HG02973 (cell line): ENCODE measurements around the gene PCK1.

Experiments
- ATAC-seq: cut with Tn5 transposase; IDR thresholded peaks from one replicate; pipeline ENCODE4 v1.9.1; 2021; ENCODE audit warnings: moderate library complexity; ENCODE audit not compliant: unreplicated experiment

PCK1 gene

DNA sequence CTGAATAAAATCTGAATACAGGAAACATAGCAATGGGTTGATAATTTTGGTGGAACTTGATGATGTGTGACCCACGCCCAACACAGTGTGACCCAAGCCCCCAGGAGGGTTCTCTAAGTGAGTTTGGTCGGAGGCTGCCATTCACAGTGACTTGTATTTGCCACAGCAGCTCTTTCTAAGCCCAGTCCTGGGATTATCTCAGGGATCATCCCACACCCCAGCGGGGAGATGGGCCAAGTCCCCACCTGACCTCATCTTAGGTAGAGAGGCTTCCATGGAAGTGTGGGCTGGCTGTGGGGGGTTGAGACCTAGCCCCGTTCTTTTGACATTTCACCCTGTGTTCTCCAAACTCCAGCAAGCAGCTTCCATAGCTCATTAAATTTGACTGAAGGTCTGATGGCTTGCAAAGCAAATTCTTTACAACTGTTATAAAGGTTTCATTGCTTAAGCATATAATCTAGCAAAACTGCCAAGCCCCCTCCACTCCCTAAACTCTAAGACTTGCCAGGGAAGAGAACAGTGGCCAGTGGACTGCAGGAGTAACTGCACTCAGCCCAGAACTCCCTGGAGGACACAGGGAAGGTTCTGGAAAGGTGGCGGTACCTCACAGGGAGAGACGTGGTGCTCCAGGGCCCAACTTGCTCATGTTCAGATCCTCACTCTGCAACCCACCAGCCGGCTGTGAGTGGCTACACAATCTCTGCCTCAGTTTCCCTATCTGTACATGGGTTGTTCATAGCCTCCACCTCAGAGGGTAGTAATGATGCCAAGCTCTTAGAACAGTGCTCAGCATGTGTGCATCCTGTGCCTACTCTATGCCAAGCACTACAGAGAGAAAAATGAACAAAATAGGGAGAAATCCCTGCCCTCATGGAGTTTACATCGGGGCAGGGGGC is 1.0 kb upstream of the PCK1 start:
- ATAC-seq, result no peak

DNA sequence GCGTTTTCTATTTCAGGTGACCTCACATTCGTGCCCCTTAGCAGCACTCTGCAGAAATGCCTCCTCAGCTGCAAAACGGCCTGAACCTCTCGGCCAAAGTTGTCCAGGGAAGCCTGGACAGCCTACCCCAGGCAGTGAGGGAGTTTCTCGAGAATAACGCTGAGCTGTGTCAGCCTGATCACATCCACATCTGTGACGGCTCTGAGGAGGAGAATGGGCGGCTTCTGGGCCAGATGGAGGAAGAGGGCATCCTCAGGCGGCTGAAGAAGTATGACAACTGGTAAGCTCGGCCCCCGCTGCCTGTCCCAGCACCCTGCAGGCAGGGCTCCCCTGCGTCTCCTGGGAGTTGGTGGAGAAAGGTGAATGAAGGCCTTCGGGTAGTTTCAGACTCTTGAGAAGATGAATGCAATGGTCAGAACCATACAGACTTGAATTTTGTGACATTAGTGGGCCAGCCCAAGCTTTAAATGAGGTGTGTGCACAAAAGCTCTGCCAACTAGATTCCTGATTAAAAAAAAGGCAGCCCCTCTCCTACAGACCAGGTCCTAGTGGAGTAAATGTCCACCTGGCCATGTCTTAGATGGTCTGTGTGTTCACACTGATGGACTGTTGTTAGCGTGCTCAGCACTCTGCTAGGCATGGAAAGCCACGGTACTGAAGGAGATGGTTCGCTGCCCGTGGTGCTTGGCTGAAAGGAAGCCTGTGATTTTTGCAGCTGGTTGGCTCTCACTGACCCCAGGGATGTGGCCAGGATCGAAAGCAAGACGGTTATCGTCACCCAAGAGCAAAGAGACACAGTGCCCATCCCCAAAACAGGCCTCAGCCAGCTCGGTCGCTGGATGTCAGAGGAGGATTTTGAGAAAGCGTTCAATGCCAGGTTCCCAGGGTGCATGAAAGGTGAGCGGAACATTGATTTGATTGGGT is 708 bp downstream of the PCK1 start:
- ATAC-seq, result no peak

DNA sequence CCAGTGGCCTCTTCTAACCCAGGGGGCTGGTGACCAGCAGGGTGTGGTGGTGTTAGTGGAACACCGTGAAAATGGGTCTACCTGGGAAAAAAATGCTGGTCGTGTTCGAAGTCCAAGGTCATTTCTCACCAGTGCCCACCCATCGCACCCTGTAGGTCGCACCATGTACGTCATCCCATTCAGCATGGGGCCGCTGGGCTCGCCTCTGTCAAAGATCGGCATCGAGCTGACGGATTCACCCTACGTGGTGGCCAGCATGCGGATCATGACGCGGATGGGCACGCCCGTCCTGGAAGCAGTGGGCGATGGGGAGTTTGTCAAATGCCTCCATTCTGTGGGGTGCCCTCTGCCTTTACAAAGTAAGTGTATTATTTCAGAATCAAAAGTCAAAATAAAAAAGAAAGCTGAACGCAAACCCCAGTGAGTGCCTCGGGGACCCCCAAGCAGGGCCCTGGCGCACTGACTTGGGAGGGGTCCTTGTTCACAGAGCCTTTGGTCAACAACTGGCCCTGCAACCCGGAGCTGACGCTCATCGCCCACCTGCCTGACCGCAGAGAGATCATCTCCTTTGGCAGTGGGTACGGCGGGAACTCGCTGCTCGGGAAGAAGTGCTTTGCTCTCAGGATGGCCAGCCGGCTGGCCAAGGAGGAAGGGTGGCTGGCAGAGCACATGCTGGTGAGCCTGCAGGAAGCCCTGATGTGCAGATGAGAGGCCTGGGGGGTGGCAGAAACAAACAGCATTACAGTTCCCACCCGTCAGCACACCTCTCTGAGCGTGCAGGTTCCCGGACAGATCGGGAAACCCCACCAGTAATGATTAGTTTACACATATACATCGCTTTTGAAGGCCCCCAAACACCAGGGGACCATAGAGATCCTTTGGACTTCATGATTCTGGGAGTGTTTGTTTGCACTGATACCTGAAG is 1.9 kb downstream of the PCK1 start:
- ATAC-seq, result no peak

DNA sequence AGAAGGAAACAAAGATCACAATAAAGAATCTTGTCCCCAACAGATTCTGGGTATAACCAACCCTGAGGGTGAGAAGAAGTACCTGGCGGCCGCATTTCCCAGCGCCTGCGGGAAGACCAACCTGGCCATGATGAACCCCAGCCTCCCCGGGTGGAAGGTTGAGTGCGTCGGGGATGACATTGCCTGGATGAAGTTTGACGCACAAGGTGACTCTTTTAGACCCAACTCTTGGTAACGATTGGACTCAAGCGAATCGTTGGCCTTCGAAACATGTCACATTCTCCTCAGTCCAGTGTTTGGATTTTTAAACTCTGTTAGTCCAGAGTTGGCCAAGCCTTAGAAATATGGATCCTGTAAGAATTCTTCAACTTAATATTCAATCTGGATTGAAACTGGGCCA is 2.6 kb downstream of the PCK1 start:
- no peak for ATAC-seq

DNA sequence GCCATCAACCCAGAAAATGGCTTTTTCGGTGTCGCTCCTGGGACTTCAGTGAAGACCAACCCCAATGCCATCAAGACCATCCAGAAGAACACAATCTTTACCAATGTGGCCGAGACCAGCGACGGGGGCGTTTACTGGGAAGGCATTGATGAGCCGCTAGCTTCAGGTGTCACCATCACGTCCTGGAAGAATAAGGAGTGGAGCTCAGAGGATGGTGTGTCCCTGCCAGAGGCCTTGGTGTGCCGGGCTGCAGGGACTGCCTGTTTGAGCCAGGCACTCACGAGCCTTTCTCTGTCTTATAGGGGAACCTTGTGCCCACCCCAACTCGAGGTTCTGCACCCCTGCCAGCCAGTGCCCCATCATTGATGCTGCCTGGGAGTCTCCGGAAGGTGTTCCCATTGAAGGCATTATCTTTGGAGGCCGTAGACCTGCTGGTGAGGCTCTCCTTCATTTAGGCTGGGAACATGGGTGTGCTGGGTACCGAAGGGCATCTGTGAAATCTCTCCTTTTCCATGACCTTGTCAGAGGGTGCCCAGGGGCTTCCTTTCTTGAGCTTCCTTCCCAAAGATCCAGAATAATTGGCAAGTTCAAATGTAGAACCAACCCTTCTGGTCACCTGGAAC is 3.4 kb downstream of the PCK1 start:
- ATAC-seq, result no peak

DNA sequence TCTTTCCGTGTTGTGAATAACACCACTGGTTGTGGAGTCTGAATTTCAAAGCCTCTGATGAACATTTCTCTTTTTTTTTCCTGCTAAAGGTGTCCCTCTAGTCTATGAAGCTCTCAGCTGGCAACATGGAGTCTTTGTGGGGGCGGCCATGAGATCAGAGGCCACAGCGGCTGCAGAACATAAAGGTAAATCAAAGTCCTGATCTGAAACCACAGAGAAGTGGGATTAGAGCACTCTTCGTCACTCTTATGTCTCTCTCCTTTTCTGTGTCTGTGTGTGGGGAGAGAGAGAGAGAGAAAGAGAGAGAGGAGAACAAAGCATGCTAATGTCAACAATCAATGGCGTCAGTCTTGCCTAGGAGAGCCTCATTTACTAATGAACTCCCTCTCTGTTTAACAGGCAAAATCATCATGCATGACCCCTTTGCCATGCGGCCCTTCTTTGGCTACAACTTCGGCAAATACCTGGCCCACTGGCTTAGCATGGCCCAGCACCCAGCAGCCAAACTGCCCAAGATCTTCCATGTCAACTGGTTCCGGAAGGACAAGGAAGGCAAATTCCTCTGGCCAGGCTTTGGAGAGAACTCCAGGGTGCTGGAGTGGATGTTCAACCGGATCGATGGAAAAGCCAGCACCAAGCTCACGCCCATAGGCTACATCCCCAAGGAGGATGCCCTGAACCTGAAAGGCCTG is 4.2 kb downstream of the PCK1 start:
- ATAC-seq, result no peak

DNA sequence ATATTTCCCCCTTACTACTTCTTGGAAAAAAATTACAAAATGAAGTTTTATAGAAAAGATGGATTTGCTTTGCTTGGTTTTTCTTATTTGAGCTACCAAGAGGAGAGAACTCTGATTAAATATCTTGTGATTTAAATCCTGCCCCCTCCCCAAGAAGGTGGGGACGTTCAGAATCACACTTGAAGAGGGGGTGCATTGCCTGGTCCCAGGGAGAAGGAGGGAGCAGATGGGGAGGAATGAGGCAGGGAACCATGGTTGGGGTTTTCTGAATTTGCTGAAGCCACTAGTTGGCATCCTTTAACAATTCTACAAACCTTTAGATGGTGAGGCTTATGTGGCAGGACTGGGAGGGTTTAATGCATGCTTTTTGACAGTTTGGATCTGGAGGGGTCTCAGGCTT is 5.5 kb downstream of the PCK1 start:
- ATAC-seq, result no peak

DNA sequence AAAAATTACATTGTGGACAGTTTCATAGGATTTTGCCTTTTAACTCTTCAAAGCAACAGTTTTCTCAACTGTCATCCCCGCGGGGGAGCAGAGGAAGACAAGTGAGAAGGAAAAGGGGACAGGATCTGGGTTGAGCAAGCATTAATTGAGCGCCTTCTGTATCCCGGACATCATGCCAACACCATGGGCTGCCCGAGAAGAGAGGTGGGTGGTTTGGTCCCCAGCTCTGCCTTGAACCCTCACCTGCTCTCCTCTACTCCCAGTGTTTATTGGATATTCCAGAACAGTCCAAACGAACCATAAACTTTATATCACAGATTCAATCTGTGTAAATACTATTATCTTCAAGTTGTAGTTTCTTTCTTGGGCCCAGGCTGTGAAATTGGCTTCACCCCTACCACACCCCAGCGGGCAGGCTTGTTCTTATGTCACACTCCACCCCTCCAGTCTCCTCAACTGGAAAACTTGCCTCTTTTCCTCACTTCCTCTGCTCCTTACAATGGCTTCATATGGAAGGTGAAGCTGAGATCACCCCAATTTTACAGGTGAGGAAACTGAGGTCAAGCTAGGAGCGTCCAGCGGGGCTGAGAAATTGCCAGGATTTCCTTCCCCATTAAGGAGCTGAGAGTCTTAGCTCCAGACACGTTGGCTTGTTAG is 6.0 kb downstream of the PCK1 start:
- ATAC-seq, result no peak

DNA sequence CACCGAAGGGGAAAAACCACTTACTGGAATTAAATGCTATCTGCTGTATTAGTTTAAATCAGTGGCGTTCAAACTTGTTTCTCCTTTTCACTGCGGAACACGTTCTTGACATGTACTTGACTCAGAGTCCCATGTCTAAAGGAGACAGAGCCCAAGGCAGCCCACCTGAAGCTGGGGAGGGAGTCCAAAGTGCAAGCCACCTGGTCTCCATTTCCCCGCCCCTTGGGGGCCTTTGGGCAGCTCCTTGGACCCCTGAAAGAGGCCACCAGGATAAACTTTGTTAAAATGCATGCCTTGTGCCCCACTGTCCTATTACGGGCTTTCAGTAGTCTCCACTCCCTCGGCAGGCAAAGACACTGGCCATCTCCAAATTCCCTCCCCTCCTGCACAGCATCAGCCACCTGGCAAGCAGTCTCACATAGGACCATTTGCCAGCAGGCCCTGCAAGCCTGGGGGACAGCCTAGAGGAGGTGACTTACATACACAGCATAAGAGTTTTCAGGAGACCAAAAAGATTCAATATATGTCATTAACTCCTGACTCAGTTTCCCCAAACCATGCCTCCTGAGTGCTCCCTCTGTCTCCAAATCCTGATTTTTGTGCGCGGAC is 6.7 kb downstream of the PCK1 start:
- ATAC-seq, result no peak

DNA sequence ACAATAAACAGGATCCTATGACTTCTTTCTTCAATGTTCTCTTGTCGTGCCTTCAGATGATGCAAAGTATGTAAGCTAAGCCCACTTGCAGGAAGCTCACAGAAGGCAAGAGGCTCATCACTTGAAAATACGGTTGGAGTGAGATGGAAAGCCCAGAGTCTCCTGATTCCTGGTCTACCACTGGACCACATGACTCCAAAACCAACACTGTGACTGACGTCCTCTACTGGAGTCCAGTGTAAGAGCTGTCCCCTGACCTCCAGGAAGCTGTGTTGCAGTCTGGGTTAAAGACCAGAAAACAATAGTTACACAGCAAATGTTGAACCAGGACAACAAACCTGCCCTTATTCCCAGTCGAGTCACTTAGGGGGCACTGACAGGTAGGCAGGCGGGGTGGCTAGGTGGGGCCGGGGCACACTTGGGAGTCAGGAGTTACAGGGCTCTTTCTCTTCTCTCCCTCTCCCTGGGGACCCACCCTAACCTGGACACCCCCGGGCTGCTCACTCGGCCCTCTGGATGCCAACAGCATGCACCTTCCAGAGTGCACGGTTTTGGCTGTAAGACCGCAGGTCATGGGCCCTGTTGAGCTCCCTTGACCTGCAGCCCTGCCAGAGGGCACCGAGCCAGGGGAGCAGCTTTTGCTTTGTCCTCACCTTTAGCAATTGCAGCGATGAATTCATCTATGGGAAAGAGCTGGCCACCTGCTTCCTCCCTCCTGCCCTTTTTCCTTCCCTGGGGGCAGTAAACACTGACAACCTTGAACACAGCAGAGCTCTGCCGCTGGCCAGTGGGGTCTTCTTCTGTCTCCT is 7.4 kb downstream of the PCK1 start:
- ATAC-seq, result no peak

DNA sequence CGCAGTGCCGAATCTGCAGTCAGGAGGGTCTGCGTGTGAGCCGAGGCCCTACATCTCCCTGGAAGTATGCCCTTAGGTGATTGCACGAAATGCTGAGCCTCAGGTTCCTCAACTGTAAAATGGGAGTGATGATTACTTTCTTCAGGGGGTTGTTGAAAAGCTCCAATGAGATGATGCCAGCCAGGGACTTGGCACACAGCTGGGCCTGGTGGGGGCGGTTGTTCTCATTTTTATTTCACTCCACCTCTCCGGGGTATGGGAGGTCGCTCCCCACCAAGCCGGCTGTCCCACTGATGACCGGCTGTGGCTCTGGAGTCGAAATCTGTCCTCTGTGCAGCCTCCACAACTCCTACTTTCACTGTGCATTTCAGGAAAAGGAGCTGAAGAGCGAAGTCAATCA is 8.1 kb downstream of the PCK1 start:
- ATAC-seq, result no peak

DNA sequence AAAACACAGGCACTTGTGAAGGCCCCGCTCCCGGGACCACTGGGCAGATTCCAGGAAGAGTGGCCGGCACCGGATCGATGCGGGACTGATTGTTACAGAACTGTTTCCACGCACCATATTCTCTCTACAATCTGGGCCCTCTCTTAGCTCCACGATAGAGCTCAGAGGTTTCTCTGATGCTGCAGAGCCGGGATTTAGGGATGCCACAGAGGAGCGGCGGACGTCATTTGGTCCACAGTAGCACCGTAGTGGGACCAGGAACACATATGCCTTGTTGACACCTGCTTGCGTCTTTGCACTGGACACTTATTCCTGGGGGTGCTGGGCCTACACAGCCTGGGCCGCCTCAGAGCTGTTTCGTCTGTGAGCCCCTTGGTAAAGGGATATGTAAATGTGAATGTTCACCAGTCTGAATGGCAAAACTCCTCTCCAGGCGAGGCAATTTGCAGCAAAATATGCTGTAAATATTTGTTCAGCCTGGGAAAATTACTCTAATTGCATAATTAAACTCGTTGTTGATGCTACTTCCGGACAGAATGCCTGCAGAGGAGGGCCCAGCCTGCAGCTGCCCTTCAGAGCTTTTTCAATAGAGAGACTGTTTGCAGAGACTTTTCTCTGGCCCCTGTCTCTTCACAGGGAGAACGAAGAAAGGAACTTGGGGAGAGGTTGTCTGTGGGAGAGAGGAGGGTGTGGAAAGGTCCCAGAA is 9.4 kb downstream of the PCK1 start:
- no peak for ATAC-seq

DNA sequence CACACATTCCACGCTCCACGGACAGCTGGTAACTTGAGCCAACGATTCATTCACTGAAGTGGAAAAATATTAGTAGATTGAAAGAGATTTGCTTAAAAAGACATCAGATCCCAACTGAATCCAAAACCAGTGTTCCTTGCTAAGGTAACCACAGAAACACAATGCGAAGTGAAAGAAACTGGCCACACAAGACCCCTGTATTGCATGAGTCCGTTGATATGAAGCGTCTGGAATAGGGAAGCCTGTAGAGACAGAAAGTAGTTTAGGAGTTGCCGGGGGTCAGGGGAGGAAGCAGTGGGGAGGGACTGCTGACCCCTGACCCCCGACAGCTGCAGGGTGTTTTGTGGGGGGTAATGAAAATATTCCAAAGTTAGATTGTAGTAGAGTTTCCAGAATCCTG is 10.0 kb downstream of the PCK1 start:
- no peak for ATAC-seq

DNA sequence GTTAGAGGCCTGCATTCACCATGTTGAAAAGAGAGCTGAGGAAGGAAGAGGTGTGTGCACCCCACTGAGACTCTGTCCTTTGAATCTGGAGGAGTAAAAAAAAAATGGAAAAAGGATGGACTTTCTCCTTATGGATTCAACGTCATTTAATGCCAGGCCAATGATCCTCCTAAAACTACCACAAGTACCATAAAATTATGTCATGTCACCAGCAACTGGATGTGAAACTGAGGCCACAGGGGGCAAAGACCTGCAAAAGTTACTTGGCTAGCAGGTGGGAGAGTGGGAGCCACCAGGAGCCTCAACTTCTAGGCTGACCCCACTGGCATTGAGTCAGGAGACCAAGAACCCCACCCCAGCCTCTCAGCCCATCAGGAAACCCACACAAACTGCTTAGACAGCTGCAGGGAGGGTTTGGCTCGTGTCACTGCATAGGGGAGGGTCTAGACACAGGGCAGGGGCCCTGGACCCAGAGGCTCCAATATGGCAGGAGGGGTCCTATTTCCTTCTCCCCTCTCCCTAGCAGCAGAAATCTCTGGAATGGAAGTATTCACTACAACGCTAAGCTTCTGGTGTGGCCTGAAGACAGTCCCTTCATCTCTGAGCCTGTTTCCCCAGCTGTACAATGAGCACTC is 11.0 kb downstream of the PCK1 start:
- ATAC-seq, result no peak

DNA sequence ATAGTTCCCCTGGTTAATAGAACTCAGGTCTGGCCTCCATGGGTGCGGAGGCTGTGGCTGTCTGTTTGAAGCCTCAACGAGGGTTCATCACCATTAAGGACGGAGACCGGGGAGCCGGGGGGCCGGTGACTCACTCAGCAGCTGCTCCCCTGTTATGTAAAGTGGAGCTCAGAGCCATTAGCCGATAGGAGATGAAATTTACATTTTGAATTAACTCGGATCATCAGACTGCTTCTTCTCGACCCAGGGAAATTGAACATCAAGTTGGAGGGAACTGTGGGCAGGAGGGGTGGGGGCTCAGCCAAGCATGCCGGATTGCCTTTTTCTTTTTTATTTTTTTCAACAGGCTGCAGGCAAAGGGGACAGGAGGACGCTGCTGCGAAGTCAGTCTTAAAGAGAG is 12.3 kb downstream of the PCK1 start:
- ATAC-seq, result no peak

DNA sequence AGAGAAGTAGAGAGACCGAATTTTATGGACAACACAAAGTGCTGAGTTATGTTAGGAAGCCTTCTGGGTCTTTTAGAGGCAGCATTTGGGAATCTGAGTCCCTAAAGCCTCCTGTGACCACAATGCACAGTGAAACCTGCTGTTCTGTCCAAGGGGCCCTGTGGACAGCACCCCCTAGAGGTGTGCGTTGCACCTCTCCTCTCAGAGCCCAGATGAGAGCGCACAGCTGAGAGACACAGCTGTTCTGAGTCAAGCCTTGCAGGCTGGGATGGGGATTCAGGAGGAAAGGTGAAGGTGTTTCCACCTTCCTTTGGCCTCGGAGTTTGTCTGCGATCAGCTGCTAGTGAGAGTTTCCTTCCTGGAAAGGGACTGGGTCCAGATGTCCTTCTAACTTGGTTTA is 13.0 kb downstream of the PCK1 start:
- no peak for ATAC-seq

DNA sequence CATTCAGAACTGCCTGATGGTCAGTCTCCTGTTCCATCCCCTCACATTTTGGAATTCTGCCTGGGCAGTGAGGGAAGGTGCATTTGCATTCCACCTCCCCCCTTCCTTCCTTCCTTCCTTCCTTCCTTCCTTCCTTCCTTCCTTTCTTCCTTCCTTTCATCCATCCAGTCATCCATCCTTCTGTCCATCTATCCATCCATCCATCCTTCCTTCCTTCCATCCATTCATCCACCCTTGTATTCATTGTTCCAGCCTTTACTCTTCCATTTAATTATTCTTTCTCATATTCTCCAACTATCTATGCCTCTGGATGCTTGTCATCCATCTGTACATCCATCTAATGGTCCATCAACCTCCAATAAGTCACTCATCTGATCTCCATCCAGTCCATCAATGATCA is 14.0 kb downstream of the PCK1 start:
- no peak for ATAC-seq
